Measurements from ENCODE around the gene PSMB10.
"Not testable (repeated sequence)": the region's sequence is repeated elsewhere in the genome, so short reads cannot be mapped to it uniquely, and the experiment has no call there.

PSMB10 gene

GRCh38 chr16:67915831-67916723, 20.6 kb downstream of the PSMB10 start:
- Histone ChIP-seq H3K36me3 (ENCODE audit: insufficient read depth, low read depth, low read length) (peaks cover 9% of the 10 kb centered on the region; the same call in 1 of the 2 replicates), H3K4me3 (ENCODE audit: low read length) (no peak overlapping the region), H3K27ac (ENCODE audit: low read length) (no peak overlapping the region), H3K9ac (ENCODE audit: low read depth, low read length) (no peak overlapping the region), H3K27me3 (ENCODE audit: insufficient read depth, low read length) (no peaks in the 10 kb centered on the region), H3K4me1 (ENCODE audit: insufficient read depth, low read length) (peaks cover 13% of the 10 kb centered on the region), H3K9me3 (ENCODE audit: insufficient read depth, low read depth, low read length) (no peaks in the 10 kb centered on the region)

DNA sequence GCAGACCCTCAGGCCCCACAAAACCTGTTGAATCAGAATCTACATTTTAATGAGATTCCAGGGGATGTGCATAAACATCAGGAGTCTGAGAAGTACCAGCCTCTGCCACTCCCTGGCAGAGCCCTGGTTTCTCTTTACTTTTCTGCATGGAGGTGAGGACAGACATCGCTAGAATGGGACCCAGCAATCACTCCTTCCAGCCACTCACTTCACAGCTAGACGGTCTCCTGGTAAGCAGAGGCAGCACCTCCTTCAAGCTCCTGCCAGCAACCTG, 21.2 kb downstream of the PSMB10 start:
- not testable (repeated sequence) for H3K27me3 ChIP-seq (ENCODE audit: insufficient read depth, low read length); H3K9ac ChIP-seq (ENCODE audit: low read depth, low read length); H3K4me3 ChIP-seq (ENCODE audit: low read length); H3K9me3 ChIP-seq (ENCODE audit: insufficient read depth, low read depth, low read length); H3K27ac ChIP-seq (ENCODE audit: low read length)
- Histone ChIP-seq H3K4me1 (ENCODE audit: insufficient read depth, low read length) (peaks cover 13% of the 10 kb centered on the region), H3K36me3 (ENCODE audit: insufficient read depth, low read depth, low read length) (peaks cover 12% of the 10 kb centered on the region; the same call in 1 of the 2 replicates)

GRCh38 chr16:67914758-67915495, 21.7 kb downstream of the PSMB10 start:
- H3K4me3 ChIP-seq (ENCODE audit: low read length) = no peak overlapping the region
- H3K27me3 ChIP-seq (ENCODE audit: insufficient read depth, low read length) = no peaks in the 10 kb centered on the region
- no peak overlapping the region for H3K27ac ChIP-seq (ENCODE audit: low read length)
- H3K4me1 ChIP-seq (ENCODE audit: insufficient read depth, low read length) = peaks cover 13% of the 10 kb centered on the region
- no peaks in the 10 kb centered on the region for H3K9me3 ChIP-seq (ENCODE audit: insufficient read depth, low read depth, low read length)
- H3K9ac ChIP-seq (ENCODE audit: low read depth, low read length) = peak overlapping the region; percentile 48; the same call in 1 of the 2 replicates
- H3K36me3 ChIP-seq (ENCODE audit: insufficient read depth, low read depth, low read length) = peaks cover 15% of the 10 kb centered on the region

DNA sequence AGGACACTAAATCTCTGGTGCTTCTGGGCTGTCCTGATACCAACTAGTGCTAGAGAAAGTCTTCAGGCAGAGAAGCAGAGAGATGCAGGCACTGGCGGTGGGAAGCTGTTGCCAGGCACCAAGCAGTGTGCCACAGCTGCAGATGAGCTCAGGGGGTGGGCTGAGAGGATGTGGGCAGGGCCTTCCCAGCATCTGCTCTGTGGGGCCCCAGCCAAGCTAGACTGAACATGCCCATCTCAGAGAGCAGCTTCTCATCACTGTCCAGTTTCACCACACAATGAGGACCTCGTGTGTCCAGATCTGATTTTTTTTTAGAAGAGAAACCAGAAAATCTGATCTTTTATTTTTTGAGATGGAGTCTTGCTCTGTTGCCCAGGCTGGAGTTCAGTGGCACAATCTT, 26.5 kb downstream of the PSMB10 start:
- Histone ChIP-seq H3K9me3 (ENCODE audit: insufficient read depth, low read depth, low read length) (no peaks in the 10 kb centered on the region), H3K9ac (ENCODE audit: low read depth, low read length) (no peak overlapping the region), H3K36me3 (ENCODE audit: insufficient read depth, low read depth, low read length) (peaks cover 22% of the 10 kb centered on the region)

DNA sequence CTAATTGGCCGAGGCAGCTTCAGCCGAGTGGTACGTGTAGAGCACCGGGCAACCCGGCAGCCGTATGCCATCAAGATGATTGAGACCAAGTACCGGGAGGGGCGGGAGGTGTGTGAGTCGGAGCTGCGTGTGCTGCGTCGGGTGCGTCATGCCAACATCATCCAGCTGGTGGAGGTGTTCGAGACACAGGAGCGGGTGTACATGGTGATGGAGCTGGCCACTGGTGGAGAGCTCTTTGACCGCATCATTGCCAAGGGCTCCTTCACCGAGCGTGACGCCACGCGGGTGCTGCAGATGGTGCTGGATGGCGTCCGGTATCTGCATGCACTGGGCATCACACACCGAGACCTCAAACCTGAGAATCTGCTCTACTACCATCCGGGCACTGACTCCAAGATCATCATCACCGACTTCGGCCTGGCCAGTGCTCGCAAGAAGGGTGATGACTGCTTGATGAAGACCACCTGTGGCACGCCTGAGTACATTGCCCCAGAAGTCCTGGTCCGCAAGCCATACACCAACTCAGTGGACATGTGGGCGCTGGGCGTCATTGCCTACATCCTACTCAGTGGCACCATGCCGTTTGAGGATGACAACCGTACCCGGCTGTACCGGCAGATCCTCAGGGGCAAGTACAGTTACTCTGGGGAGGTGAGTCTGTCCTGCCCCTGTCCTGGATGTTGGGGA, 27.5 kb downstream of the PSMB10 start:
- Histone ChIP-seq H3K27me3 (ENCODE audit: insufficient read depth, low read length) (no peaks in the 10 kb centered on the region), H3K4me3 (ENCODE audit: low read length) (no peak overlapping the region), H3K36me3 (ENCODE audit: insufficient read depth, low read depth, low read length) (peaks cover 22% of the 10 kb centered on the region), H3K9me3 (ENCODE audit: insufficient read depth, low read depth, low read length) (no peaks in the 10 kb centered on the region), H3K27ac (ENCODE audit: low read length) (no peak overlapping the region), H3K4me1 (ENCODE audit: insufficient read depth, low read length) (no peaks in the 10 kb centered on the region), H3K9ac (ENCODE audit: low read depth, low read length) (no peak overlapping the region)

More for the DNA sequence above, 26.5 kb downstream of the PSMB10 start:
- Histone ChIP-seq H3K4me3 (ENCODE audit: low read length) (no peak overlapping the region), H3K27ac (ENCODE audit: low read length) (no peak overlapping the region), H3K27me3 (ENCODE audit: insufficient read depth, low read length) (no peaks in the 10 kb centered on the region), H3K4me1 (ENCODE audit: insufficient read depth, low read length) (peaks cover 5% of the 10 kb centered on the region)

- no peaks in the 10 kb centered on the region for H3K27me3 ChIP-seq (ENCODE audit: insufficient read depth, low read length)
- H3K9ac ChIP-seq (ENCODE audit: low read depth, low read length) = no peak overlapping the region
- H3K36me3 ChIP-seq (ENCODE audit: insufficient read depth, low read depth, low read length) = peaks cover 31% of the 10 kb centered on the region
- no peak overlapping the region for H3K27ac ChIP-seq (ENCODE audit: low read length)
- no peaks in the 10 kb centered on the region for H3K9me3 ChIP-seq (ENCODE audit: insufficient read depth, low read depth, low read length)
- H3K4me3 ChIP-seq (ENCODE audit: low read length) = no peak overlapping the region
- H3K4me1 ChIP-seq (ENCODE audit: insufficient read depth, low read length) = no peaks in the 10 kb centered on the region
Measured at GRCh38 chr16:67907397-67908180, 29.1 kb downstream of the PSMB10 start.

DNA sequence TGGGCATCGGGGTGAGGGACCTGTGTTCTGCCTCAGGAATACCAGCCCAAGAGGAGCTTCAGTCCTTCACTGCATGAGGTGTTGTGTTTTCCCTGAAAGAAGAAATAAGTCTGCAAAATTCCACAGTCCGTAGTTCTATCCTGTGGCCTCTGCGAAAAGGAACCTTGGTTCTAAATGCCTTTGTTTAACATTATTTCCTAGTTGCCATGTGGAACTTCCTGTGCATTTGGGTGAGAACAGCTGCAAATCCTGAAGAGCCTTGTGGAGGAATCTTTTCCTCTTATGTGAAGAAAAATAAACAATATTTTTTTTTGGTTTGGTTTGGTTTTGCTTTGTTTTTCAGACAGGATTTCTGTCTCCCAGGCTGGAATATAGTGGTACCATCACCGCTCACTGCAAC, 33.8 kb downstream of the PSMB10 start:
- Histone ChIP-seq H3K27ac (ENCODE audit: low read length) (no peak overlapping the region), H3K27me3 (ENCODE audit: insufficient read depth, low read length) (no peaks in the 10 kb centered on the region), H3K36me3 (ENCODE audit: insufficient read depth, low read depth, low read length) (peaks cover 9% of the 10 kb centered on the region), H3K9me3 (ENCODE audit: insufficient read depth, low read depth, low read length) (no peaks in the 10 kb centered on the region), H3K9ac (ENCODE audit: low read depth, low read length) (no peak overlapping the region), H3K4me1 (ENCODE audit: insufficient read depth, low read length) (no peaks in the 10 kb centered on the region), H3K4me3 (ENCODE audit: low read length) (no peak overlapping the region)

- Histone ChIP-seq H3K4me1 (ENCODE audit: insufficient read depth, low read length) (no peaks in the 10 kb centered on the region), H3K9me3 (ENCODE audit: insufficient read depth, low read depth, low read length) (no peaks in the 10 kb centered on the region), H3K4me3 (ENCODE audit: low read length) (no peak overlapping the region), H3K27me3 (ENCODE audit: insufficient read depth, low read length) (no peaks in the 10 kb centered on the region), H3K27ac (ENCODE audit: low read length) (no peak overlapping the region), H3K36me3 (ENCODE audit: insufficient read depth, low read depth, low read length) (peaks cover 9% of the 10 kb centered on the region), H3K9ac (ENCODE audit: low read depth, low read length) (no peak overlapping the region)
Measured at GRCh38 chr16:67901734-67902133, 34.9 kb downstream of the PSMB10 start.

GRCh38 chr16:67897231-67897630, 39.4 kb downstream of the PSMB10 start:
- Histone ChIP-seq H3K36me3 (ENCODE audit: insufficient read depth, low read depth, low read length) (no peaks in the 10 kb centered on the region), H3K9me3 (ENCODE audit: insufficient read depth, low read depth, low read length) (no peaks in the 10 kb centered on the region), H3K27ac (ENCODE audit: low read length) (no peak overlapping the region), H3K27me3 (ENCODE audit: insufficient read depth, low read length) (no peaks in the 10 kb centered on the region), H3K4me1 (ENCODE audit: insufficient read depth, low read length) (peaks cover 6% of the 10 kb centered on the region; the same call in 1 of the 2 replicates), H3K4me3 (ENCODE audit: low read length) (no peak overlapping the region), H3K9ac (ENCODE audit: low read depth, low read length) (no peak overlapping the region)

GRCh38 chr16:67893743-67894399, 42.8 kb downstream of the PSMB10 start:
- Histone ChIP-seq H3K4me1 (ENCODE audit: insufficient read depth, low read length) (peaks cover 8% of the 10 kb centered on the region; the same call in 1 of the 2 replicates), H3K4me3 (ENCODE audit: low read length) (peak overlapping the region; percentile 87), H3K27ac (ENCODE audit: low read length) (no peak overlapping the region), H3K27me3 (ENCODE audit: insufficient read depth, low read length) (no peaks in the 10 kb centered on the region), H3K9me3 (ENCODE audit: insufficient read depth, low read depth, low read length) (no peaks in the 10 kb centered on the region), H3K36me3 (ENCODE audit: insufficient read depth, low read depth, low read length) (no peaks in the 10 kb centered on the region), H3K9ac (ENCODE audit: low read depth, low read length) (peak overlapping the region; percentile 98)
